Measurements from ENCODE around the gene TRERF1.
A peak's percentile ranks its signal among the peaks of the same experiment; 100 is the strongest.
"Not testable (repeated sequence)": the region's sequence is repeated elsewhere in the genome, so short reads cannot be mapped to it uniquely, and the experiment has no call there.

TRERF1 gene, protein sequence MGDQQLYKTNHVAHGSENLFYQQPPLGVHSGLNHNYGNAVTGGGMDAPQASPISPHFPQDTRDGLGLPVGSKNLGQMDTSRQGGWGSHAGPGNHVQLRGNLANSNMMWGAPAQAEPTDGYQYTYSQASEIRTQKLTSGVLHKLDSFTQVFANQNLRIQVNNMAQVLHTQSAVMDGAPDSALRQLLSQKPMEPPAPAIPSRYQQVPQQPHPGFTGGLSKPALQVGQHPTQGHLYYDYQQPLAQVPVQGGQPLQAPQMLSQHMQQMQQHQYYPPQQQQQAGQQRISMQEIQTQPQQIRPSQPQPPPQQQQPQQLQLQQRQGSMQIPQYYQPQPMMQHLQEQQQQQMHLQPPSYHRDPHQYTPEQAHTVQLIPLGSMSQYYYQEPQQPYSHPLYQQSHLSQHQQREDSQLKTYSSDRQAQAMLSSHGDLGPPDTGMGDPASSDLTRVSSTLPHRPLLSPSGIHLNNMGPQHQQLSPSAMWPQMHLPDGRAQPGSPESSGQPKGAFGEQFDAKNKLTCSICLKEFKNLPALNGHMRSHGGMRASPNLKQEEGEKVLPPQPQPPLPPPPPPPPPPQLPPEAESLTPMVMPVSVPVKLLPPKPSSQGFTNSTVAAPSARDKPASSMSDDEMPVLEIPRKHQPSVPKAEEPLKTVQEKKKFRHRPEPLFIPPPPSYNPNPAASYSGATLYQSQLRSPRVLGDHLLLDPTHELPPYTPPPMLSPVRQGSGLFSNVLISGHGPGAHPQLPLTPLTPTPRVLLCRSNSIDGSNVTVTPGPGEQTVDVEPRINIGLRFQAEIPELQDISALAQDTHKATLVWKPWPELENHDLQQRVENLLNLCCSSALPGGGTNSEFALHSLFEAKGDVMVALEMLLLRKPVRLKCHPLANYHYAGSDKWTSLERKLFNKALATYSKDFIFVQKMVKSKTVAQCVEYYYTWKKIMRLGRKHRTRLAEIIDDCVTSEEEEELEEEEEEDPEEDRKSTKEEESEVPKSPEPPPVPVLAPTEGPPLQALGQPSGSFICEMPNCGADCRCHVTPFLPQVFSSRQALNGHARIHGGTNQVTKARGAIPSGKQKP (N-terminal part only)

DNA sequence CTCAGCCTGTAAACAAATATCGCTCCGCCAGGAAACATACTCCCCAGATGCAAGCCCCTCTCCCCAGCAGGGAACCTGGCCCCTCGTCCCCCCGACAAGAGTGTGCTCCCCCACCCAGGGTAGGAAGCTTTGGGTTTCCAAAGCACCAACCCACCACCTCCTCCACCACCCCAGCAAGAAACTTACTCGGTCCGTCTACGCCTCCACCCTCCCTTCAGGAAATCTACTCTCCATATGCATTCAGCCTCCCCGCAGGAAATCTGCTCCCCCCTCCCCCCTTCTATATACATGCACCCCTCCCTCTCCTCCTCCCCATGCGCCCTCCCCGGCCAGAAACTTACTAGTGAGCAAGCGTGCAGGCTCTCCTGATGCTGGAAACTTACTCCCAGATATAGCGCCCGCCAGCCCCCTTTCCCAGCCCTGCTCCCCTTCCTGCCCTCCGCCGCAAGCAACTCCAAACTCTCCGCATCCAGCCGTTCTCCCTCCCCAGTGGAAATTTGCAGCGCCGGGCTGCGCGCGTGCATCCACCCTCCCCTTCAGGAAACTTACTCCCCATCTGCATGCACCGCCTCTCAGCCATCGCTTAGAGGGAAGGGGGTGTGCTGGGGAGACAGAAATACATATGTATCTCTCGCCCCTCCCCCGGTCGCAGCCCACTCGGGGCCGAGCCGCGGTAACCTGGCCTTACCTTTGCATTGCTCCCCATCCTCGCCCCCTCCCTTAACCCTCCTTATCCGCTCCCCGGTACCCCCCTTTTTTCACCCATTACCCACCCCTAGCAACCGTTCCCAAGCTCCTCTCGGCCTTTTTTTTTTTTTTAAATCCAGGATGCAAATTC is at the start of gene TRERF1:
Gene TRERF1 (minus strand): TSS at position 594 of the 838 bp plus-strand sequence. CDS start 182,336 bp downstream, outside the sequence.
- DNase-seq = peak in 32 of 56 donors; percentile 11 to 71 (median 44)

DNA sequence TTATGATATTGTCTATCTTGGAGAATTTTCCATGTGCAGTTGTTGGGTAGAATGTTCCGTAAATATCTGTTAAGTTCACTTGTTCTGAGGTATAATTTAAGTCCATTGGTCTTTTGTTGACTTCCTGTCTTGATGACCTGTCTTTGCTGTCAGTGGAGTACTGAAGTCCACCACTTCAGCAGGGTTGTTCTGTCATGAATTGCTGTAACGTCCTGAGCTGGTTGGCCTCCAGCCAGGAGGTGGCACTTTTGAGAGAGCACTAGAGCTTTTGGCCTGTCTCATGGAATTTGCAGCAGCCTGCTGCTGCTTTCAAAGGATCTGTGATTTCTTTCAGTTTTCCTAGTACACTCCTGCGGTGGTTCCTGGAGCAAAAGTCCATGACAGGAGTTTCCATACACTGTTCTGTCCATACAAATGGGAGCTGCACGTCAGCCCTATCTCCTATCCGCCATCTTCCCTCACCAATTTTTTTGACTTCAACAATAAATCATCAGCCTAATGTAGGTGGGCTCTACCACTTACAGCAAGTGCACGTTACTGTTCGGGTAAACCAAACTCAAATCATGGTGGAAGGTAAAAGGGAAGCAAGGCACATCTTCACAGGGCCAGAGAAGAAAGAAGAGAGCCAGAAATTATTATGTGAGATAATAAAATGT is 46.9 kb upstream of the TRERF1 start:
- peak in 1 of 56 donors; percentile 1 for DNase-seq

DNA sequence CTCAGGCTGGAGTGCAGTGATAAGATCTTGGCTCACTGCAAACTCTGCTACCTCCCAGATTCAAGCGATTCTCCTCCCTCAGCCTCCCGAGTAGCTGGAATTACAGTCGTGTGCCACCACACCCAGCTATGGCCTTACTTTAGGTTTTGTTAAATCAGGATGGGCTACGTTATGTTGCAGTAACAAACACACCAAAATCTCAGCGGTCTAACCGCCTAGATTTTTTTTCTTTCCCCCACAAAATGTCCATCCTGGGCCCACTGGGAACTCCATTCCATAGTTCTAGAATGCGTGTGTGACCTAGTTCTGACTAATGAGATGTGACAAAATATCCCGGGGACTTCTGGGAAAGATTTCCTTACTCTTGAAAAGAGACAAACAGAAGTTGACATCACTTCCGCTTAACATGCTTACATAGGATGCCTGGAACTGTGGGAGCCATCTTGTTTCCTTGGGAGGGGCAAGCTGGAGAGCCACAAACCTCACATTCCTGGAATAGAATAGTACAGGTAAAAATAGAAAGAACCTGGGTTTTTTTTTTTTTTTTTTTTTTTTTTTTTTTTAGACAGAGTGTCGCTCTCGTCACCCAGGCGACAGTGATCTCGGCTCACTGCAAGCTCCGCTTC is 42.3 kb upstream of the TRERF1 start:
- no peak for DNase-seq

DNA sequence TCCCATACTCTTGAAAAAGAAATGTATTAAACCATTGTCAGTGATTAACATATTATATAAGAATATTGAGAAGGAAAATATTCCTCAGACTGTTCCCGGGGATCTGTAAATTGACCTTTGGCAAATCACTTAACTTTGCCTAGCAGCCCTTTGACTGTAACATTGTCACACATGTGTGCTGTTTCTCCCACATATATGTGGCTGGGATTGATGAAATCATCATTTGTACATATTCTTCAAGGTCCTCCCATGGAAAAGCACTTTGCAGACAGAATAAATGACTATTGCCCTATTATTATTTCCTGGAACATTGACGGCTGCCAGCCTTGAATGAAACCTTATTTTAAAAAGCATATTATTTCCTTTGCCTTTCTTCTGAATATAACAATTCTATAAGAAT is 36.4 kb upstream of the TRERF1 start:
- DNase-seq = no peak

DNA sequence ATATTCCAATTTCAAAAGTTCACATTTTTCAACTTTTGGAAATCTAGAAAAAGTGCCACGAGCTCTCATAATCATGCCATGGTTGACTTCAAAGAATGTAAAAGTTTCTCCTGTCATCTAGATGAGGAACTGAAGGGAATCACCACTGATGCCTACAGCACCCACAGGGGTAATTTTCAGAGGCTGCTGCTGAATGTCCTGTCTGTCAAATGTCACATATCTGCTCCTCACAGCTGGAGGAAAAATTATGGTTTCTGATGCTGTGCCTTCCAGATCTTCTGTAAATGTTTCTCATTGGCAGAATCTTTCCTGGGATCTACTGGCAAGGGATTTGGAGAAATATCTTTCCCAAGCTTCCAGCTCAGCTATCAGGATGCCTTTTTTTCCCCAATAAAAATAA is 32.5 kb upstream of the TRERF1 start:
- DNase-seq = no peak

DNA sequence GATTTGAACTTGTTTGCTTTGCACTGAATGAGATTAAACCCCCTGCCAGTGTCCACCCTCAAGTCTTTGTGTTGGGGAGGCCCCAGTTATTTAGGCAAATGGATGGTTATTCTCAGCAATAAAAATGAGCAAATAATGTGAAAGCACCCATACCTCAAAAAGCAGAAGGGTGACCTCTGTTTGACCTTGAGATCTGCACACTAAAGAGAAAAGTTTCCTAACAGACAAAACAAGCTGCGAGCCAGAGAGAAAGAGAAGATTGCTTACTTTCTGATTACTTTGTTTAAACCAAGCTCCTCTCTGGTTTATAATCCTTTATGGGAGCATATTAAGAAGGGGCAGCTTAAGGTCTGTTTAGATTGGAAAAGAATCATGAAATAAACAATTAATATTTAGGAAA is 30.4 kb upstream of the TRERF1 start:
- no peak for DNase-seq

DNA sequence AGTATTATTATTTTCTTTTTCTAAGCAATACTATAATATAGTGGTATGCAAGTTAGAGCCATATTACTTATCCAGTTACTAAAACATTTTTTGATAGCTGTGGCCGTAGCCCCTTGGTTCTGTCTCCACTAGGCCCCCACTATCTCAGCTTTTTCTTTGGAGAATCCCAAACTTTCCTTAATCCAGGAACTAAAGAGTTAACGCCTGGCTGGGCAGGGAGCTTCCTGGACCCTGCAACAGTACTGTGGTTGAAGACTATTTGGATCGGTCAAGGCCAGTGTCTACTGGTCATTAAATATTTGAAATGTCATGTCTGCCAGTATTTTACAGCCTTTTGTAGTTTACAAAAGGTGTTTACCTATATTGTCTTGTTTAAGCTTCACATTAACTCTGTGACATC is 20.0 kb upstream of the TRERF1 start:
- DNase-seq = no peak

DNA sequence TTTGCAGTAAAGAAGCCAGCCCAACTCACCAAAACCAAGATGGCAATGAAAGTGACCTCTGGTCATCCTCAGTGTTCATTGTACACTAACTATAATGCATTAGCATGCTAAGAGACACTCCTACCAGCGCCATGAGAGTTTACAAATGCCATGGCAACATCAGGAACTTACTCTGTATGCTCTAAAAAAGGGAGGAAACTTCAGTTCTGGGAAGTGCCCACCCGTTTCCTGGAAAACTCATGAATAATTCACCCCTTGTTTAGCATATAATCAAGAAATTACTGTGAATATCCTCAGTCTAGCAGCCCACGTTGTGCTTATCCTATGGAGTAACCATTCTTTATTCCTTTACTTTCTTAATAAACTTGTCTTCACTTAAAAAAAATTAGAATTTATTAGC is 19.4 kb upstream of the TRERF1 start:
- no peak for DNase-seq

DNA sequence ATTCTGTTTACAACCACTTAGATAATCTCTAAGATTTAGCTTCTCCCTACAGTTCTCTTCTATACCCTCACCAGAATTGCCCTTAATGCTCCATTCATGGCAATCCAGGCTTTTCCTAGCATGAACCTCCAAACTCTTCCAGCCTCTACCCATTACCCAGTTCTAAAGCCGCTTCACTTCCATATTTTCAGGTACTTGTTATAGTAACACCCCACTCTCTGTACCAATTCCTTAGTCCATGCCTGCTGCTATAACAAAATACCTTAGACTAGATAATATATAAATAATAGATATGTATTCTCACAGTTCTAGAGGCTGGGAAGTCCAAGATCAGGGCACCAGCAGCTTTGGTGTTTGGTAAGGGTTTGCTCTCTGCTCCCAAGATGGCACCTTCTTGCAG is 16.5 kb upstream of the TRERF1 start:
- DNase-seq = no peak

DNA sequence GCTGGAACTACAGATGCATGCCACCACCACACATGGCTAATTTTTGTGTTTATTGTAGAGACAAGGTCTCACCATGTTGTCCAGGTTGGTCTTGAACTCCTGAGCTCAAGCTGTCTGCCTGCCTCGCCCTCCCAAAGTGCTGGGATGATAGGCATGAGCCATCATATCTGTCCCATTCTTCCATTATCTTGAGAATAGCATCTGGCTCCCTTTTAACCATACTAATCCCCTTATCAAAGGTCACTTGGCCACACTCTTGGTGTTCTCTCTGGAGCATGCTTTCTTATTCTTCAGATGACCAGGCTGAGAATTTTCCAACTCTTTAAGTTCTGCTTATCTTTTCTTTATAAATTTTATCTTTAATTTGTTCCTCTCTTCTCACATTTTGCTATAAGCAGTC is 15.9 kb upstream of the TRERF1 start:
- no peak for DNase-seq

DNA sequence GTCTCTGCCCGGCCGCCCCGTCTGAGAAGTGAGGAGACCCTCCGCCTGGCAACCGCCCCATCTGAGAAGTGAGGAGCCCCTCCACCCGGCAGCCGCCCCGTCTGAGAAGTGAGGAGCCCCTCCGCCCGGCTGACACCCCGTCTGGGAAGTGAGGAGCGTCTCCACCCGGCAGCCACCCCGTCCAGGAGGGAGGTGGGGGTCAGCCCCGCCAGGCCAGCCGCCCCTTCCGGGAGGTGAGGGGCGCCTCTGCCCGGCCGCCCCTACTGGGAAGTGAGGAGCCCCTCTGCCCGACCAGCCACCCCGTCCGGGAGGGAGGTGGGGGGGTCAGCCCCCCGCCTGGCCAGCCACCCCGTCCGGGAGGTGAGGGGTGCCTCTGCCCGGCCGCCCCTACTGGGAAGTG is 14.7 kb upstream of the TRERF1 start:
- not testable (repeated sequence) for DNase-seq

DNA sequence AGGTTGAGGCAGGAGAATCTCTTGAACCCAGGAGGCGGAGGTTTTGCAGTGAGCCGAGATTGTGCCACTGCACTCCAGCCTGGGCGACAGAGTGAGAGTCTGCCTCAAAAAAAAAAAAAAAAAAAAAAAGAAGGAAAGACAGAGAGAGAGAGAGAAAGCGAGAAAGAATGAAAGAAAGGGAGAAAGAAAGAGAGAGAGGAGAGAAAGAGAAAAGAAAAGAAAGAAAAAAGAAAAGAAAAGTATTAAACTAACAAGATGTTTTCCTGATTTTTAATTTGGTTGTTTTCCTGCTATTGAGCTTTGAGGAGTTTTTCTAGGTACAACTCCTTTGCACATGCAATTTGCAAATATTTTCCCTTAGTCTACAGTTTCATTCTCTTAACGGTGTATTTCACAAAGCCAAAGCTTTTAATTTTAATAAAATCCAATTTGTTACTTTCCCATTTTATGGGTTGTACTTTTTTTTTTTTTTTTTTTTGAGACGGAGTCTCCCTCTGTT is 10.8 kb upstream of the TRERF1 start:
- no peak for DNase-seq

DNA sequence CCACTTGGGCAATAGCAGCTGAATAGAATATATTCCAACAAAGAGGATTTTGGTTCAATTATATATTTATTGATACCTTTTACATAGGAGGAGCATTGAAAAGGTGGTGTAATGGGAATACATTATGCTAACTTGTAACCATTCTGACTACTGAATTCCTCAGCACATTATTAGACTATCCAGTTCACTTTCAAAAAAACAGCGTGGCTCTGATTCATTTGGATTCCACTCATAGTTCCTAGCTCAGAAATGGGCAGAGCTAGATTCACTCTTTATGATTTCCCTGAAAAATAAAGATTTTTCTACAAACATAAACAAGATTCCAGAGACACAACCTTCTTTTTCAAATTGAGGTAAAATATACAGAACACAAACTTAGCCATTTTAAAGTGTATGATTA is 9.2 kb upstream of the TRERF1 start:
- DNase-seq = no peak

DNA sequence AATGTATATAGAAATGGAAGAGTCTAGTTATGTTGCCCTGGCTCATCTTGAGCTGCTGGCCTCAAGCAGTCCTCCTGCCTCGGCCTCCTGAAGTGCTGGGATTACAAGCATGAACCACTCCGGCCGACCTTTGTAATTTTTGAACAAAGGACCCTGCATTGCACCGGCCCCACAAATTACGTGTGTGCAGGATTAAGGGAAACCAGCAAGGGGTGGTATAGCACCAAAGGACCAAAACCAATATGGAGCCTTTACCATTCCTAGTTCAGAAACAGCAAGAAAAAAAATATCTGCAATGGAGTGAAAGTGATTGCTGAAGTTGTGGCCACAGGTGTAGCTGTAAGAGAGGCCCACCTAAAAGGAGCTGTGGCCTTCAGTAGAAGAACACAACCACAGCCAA is 8.2 kb upstream of the TRERF1 start:
- no peak for DNase-seq

DNA sequence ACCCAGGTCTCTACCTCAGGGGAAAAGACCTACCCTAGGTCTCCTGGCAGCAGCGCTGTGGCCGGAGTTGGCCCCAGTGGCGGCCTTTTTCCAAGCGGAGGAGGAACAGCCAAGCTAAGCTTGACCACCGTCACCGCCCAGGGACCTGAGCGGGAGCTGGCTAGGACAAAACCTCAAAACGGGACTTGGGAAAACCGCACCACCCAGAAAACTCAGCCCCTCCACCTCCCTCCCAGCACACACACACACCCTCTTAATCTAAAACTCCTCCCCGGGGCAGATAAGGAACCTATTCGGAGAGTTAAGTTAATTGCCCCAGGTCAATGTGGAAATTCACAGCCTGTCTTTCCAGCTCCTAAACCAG is 2.7 kb upstream of the TRERF1 start:
- DNase-seq = no peak

DNA sequence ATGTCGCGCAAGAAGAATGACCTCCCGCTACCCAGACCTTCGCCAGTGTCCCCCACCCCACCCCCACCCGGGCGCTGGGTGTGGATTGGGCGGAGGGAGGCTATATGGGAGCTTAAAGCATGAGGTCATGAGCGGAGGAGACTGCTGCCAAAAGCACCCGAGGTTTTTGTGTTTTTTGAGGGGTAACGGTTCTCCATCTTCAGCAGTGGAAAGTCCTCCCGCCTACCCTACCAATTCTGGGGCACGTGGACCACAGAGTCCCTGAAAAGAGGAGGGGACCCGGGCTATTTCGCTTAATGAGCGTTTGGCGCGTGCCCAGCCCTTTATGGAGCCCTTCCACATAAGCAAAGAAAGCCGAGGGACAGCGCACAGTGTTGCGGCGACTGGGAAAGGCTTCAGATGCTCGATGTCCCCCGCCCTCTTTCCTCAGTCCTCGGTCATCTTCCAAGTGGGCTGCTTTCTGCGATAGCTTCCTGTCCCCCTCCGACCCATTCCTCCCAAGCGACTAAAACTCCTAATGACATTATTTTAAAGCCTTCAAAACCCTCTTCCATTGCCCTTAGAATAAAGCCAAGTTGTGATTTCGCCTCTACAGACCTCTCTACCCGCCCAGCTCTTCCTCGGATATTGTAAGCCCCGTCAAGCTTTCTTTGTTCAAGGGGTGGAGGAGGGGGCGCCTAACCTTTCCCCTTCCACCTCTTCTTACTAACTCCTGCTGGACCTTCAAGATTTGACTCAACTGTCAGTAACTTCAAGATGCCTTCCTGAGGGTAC is 2.1 kb upstream of the TRERF1 start:
- DNase-seq = peak in 6 of 56 donors; percentile 7 to 33 (median 22)

DNA sequence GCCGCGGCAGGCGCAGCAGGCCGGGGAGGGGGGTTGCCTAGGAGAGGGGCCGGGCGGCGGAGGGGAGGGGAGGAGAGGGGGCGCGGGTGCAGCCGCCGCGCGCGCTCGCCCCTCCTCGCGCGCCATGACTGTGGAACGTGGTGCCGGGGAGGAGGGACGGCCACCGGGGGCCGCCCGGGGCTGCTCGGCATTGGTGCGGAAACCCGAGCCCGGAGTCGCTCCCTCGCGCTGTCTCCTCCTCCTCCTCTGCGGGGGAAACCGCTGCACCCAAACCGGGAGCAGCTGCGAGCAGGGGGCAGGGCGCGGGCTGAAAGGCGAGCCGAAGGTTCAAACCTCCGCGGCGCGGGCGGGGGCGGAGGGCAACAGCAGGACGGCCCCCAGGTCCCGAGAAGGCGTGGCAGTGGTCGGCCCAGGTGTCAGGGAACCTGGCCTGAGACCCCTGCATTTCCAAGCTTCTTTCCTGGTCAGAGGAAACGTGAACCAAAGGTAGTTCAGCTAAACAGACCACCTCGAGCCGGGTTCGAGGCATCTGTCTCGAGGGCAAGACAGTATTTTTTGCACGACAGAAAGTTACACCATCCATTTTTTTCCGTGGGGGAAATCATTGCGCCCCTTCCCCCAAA is 1.4 kb upstream of the TRERF1 start:
- DNase-seq = peak in 47 of 56 donors; percentile 24 to 81 (median 63)

Measured in amygdala (tissue), 56 donors.